Vagina (tissue), 2 donors: ENCODE results near the gene UBAP2L.
"Not testable (repeated sequence)": the region's sequence is repeated elsewhere in the genome, so short reads cannot be mapped to it uniquely, and the experiment has no call there.

Experiments
- CTCF ChIP-seq, 3 experiments: fragments of 450-650 bp in 2 of 3; fragments of 200-600 bp in 1 of 3; sonication (generic) in 1 of 3; IDR thresholded peaks; one replicate each; pipeline ENCODE4 v1.5.1; 2017 to 2019; ENCODE audit warnings: antibody characterized with exemption in 3 of 3, mild to moderate bottlenecking in 2 of 3, moderate library complexity in 2 of 3
- POLR2A ChIP-seq, 2 donors: fragments of 450-650 bp; IDR thresholded peaks; one replicate each; pipeline ENCODE4 v1.6.1; 2017; ENCODE audit warnings: antibody characterized with exemption in 2 of 2, mild to moderate bottlenecking in 2 of 2, moderate library complexity in 2 of 2
- POLR2AphosphoS5 ChIP-seq, 2 donors: sonication (generic); formaldehyde crosslinking; IDR thresholded peaks; one replicate each; pipeline ENCODE4 v1.9.0; 2017; ENCODE audit warnings: antibody characterized with exemption in 2 of 2, mild to moderate bottlenecking in 2 of 2, low read depth in 1 of 2; ENCODE audit not compliant: insufficient read depth in 1 of 2

- not testable (repeated sequence) for TF ChIP-seq POLR2AphosphoS5 (IDR thresholded peaks at IDR 0.05; ENCODE audit: insufficient read depth in 1 of 2, low read depth in 1 of 2); CTCF (IDR thresholded peaks at IDR 0.05); POLR2A (IDR thresholded peaks at IDR 0.05)
These were observed 93.5 kb downstream of the UBAP2L start for GRCh38 chr1:154314226-154314625.
